ENCODE results near the gene DBP.

DNA sequence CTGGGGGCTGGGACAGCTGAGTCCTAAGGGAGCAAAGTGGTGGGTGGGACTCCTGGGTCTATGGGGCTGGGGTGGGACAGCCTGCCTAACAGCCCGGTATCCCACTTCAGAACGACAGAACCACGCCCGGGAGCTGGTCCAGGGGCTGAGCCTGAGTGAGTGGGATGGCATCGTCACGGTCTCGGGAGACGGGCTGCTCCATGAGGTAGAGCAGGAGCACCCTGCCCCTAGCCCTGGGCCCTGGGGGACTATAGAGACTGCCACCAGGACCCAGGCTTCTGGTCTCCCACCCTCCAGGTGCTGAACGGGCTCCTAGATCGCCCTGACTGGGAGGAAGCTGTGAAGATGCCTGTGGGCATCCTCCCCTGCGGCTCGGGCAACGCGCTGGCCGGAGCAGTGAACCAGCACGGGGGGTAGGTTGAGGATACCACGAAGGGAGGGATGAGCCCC, 9.3 kb downstream of the DBP start:
- TF ChIP-seq, protein P1, sequence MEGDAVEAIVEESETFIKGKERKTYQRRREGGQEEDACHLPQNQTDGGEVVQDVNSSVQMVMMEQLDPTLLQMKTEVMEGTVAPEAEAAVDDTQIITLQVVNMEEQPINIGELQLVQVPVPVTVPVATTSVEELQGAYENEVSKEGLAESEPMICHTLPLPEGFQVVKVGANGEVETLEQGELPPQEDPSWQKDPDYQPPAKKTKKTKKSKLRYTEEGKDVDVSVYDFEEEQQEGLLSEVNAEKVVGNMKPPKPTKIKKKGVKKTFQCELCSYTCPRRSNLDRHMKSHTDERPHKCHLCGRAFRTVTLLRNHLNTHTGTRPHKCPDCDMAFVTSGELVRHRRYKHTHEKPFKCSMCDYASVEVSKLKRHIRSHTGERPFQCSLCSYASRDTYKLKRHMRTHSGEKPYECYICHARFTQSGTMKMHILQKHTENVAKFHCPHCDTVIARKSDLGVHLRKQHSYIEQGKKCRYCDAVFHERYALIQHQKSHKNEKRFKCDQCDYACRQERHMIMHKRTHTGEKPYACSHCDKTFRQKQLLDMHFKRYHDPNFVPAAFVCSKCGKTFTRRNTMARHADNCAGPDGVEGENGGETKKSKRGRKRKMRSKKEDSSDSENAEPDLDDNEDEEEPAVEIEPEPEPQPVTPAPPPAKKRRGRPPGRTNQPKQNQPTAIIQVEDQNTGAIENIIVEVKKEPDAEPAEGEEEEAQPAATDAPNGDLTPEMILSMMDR (IDR thresholded peaks at IDR 0.05), result no peak
- TF ChIP-seq POLR2A (IDR thresholded peaks at IDR 0.05), result no peak
